Measurements from ENCODE around the gene TSHZ3.

GRCh38 chr19:31347828-31348392 lies 1.3 kb downstream of the TSHZ3 start:
- no peak for TF ChIP-seq CTCF (IDR thresholded peaks at IDR 0.05)
- no peak for TF ChIP-seq POLR2A (IDR thresholded peaks at IDR 0.05)

Measured in heart left ventricle (tissue), 13 donors.